Measurements from ENCODE around the gene MAML3.
A peak's percentile ranks its signal among the peaks of the same experiment; 100 is the strongest.

MAML3 gene

DNA sequence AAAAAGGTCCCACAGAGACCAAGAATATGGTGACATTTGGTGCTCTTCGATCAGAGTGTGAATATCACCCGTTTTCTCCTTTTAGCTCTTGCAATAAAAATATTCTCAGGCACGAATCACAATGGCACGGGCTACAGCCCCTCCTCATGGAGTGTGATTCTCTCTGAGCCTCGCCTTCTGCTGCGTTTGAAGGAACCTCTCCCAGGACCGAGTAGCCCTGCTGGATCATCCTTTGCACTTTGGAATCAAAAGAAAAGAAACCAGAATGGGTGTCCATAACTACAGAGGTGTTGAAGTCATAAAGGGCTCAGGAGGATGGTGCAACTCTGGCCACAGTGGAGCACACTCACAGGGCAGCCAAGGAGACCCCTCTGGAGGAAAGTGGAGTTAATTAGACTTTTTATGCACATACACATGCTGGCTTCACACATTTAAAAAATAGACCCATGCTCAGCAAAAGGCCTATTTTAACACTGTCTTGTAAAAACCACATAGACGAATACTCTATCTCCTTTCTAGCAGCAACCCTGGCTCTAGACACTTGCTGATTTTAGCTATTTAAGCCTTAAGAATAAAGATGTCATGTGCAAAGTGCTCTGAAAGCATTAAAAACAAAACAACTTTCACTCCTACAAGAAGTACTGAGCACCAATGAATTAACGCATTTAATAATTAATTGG lies 19.1 kb downstream of the MAML3 start:
- no peak overlapping the region for H3K4me3 ChIP-seq (replicated peaks in 1 of 2; ENCODE audit: low read depth in 2 of 2, low read length in 2 of 2)
- DNase-seq (ENCODE audit: low read depth in 2 of 2), result no peak
- TF ChIP-seq, protein P1, sequence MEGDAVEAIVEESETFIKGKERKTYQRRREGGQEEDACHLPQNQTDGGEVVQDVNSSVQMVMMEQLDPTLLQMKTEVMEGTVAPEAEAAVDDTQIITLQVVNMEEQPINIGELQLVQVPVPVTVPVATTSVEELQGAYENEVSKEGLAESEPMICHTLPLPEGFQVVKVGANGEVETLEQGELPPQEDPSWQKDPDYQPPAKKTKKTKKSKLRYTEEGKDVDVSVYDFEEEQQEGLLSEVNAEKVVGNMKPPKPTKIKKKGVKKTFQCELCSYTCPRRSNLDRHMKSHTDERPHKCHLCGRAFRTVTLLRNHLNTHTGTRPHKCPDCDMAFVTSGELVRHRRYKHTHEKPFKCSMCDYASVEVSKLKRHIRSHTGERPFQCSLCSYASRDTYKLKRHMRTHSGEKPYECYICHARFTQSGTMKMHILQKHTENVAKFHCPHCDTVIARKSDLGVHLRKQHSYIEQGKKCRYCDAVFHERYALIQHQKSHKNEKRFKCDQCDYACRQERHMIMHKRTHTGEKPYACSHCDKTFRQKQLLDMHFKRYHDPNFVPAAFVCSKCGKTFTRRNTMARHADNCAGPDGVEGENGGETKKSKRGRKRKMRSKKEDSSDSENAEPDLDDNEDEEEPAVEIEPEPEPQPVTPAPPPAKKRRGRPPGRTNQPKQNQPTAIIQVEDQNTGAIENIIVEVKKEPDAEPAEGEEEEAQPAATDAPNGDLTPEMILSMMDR (IDR thresholded peaks at IDR 0.05; ENCODE audit: low read depth, low read length), result no peak

DNA sequence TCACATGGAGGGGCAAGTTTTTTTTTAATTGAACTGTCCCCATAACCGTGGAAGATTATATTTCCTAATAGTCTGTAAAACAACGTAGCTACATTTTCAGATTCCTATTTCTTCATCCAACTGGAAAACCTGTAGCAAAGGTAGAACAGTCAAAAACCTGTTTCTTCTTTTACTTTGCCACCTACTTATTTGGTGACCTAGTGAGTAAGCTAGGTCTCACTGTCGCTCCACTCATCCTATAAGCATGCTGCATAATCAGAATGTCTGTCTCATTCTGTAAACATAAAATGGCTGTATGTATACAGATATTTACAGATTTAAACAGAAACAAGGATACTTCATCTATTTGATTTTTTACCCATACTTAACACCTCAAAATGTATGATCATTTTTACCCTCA lies 20.4 kb downstream of the MAML3 start:
- no peak overlapping the region for H3K4me3 ChIP-seq (replicated peaks in 1 of 2; ENCODE audit: low read depth in 2 of 2, low read length in 2 of 2)
- TF ChIP-seq, protein P1 (IDR thresholded peaks at IDR 0.05; ENCODE audit: low read depth, low read length), result no peak
- DNase-seq (ENCODE audit: low read depth in 2 of 2), result peak in 1 of 2 donors; percentile 18

DNA sequence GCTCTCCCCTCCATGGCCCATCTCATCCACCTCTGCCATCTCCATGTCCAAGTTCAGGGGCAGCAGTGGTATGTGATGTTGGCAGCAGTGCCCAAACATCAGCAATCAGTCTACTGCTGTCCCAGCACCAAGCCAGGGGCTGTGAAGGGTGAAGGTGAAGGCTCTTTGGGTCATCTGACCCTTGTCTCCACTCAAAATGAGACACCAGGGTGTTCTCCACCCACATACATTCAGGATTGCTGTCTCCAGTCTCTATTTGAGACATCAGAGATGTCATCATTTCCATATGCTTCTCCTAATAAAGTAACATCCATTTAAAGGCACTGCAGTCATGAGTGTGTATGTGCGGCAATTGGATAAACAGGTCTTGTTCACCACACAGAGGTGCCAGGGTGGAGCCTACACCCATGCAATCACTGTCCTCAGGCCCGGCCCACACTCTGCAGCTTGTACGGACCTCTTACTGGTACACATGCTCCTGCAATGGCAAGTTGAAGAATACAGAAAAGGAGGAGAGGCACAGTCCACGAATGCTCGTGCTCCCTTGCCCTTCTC lies 22.2 kb downstream of the MAML3 start:
- H3K4me3 ChIP-seq (replicated peaks in 1 of 2; ENCODE audit: low read depth in 2 of 2, low read length in 2 of 2), result no peak overlapping the region
- TF ChIP-seq, protein P1 (IDR thresholded peaks at IDR 0.05; ENCODE audit: low read depth, low read length), result no peak
- DNase-seq (ENCODE audit: low read depth in 2 of 2), result no peak

DNA sequence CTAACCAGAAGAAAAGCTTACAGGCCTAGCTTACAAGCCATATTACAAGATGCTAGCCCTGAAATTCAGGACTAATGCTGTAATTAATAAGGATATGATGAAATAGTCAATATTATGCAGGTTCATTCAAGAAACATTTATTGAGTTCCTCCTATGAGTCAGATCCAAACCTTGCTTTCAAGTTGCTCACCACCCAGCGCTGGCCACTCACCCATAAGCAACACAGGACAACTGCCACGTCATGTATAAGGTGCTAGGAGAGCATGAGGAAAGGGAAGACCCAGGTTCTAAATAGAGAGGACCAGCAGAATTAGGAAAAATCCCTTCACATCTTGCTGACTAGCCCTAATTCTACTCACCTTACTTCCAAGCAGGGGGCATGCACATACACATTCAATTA lies 23.3 kb downstream of the MAML3 start:
- no peak overlapping the region for H3K4me3 ChIP-seq (replicated peaks in 1 of 2; ENCODE audit: low read depth in 2 of 2, low read length in 2 of 2)
- DNase-seq (ENCODE audit: low read depth in 2 of 2), result peak in 1 of 2 donors; percentile 83
- TF ChIP-seq, protein P1 (IDR thresholded peaks at IDR 0.05; ENCODE audit: low read depth, low read length), result no peak

DNA sequence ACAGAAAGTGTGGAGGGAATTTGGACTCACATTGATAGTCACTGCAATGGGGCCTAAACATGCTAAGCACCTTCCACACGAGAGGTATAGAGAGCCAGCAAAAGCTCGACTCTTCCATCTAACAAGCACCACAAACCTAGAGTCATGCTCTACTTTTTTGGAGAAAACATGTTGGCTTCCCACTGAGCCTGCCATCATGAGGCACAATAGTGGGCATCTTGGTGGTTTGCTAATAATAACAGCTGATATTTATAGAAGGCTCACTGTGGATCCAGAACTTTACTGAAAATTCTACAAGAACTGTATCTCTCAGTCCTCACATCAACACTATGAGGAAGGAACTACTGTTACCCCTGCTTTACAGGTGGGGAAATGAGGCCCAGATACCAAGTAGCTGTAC lies 26.6 kb downstream of the MAML3 start:
- no peak for DNase-seq (ENCODE audit: low read depth in 2 of 2)
- TF ChIP-seq, protein P1 (IDR thresholded peaks at IDR 0.05; ENCODE audit: low read depth, low read length), result no peak

DNA sequence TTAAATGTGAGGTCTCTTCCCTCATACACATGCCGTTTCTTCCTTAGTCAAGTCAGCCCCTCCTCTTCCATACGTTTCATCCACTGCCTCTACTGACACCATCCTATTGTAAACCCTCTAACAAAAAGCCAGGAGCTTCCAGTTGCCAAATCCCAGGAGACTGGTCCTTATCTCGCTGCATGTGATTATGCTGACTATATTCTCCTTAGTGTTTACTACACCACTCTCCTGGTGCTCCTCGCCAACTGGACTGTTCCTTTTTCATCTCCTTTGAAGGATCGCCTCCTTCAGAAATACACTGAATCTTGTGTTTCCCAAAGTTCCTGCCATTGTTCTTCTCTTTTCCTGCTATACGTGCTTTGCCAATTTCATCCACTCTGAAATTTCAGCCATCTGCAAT lies 27.7 kb downstream of the MAML3 start:
- peak in 1 of 2 donors; percentile 56 for DNase-seq (ENCODE audit: low read depth in 2 of 2)
- TF ChIP-seq, protein P1 (IDR thresholded peaks at IDR 0.05; ENCODE audit: low read depth, low read length), result no peak
- no peak overlapping the region for H3K4me3 ChIP-seq (replicated peaks in 1 of 2; ENCODE audit: low read depth in 2 of 2, low read length in 2 of 2)

More for the DNA sequence above, 26.6 kb downstream of the MAML3 start:
- H3K4me3 ChIP-seq (replicated peaks in 1 of 2; ENCODE audit: low read depth in 2 of 2, low read length in 2 of 2), result no peak overlapping the region
